GM23338 (cell line): ENCODE results near the gene ABHD17A. TPM values are rescaled to one million over a fixed set of nuclear protein-coding genes. Genes with fewer than 3 reads are reported as not detected.

Experiments used
- ATAC-seq: fragments of 200-7000 bp; cut with Tn5 transposase; 3 replicates; pipeline ENCODE4 v1.9.1; 2020
- DNase-seq: peaks from one replicate; pipeline ENCODE4 v3.0.0-alpha.2; 2015; ENCODE audit warnings: low spot score
- H2AFZ ChIP-seq: fragments of 200-600 bp; sonication (generic); 2 replicates; pipeline ENCODE4 v1.8.0; 2016; ENCODE audit warnings: antibody characterized with exemption, mild to moderate bottlenecking, moderate library complexity
- H3F3A ChIP-seq: fragments of 200-600 bp; sonication (generic); replicated peaks from 2 replicates; pipeline ENCODE4 v1.8.0; 2017; ENCODE audit warnings: antibody characterized with exemption, mixed run types, low read depth
- H3K27ac ChIP-seq: fragments of 200-600 bp; sonication (generic); 2 replicates; pipeline ENCODE4 v1.6.1; 2016; ENCODE audit warnings: low read depth
- H3K27me3 ChIP-seq: fragments of 200-600 bp; sonication (generic); 2 replicates; pipeline ENCODE4 v1.8.0; 2016; ENCODE audit warnings: mild to moderate bottlenecking, mixed run types, moderate library complexity; ENCODE audit not compliant: insufficient read depth
- H3K36me3 ChIP-seq: fragments of 200-600 bp; sonication (generic); 2 replicates; pipeline ENCODE4 v1.8.0; 2016; ENCODE audit warnings: mild to moderate bottlenecking; ENCODE audit not compliant: insufficient read depth
- H3K4me1 ChIP-seq: fragments of 200-600 bp; sonication (generic); 2 replicates; pipeline ENCODE4 v1.8.0; 2016; ENCODE audit warnings: mild to moderate bottlenecking, moderate library complexity; ENCODE audit not compliant: insufficient read depth
- H3K4me2 ChIP-seq: fragments of 200-600 bp; sonication (generic); 2 replicates; pipeline ENCODE4 v1.7.1; 2017; ENCODE audit warnings: mixed run types
- H3K4me3 ChIP-seq: fragments of 200-600 bp; sonication (generic); 2 replicates; pipeline ENCODE4 v1.6.1; 2016; ENCODE audit warnings: mixed run types
- H3K79me2 ChIP-seq: fragments of 200-600 bp; sonication (generic); replicated peaks from 2 replicates; pipeline ENCODE4 v1.8.0; 2017; ENCODE audit warnings: mild to moderate bottlenecking; ENCODE audit not compliant: insufficient read depth
- H3K9me2 ChIP-seq: fragments of 200-600 bp; sonication (generic); 2 replicates; pipeline ENCODE4 v1.8.0; 2017; ENCODE audit not compliant: insufficient read depth
- H4K20me1 ChIP-seq: fragments of 200-600 bp; sonication (generic); replicated peaks from 2 replicates; pipeline ENCODE4 v1.8.0; 2017; ENCODE audit warnings: mild to moderate bottlenecking; ENCODE audit not compliant: insufficient read depth
- H3K27ac Mint-ChIP-seq: 2 replicates; pipeline ENCODE4 v1.8.0; 2020; ENCODE audit warnings: inconsistent platforms, mild to moderate bottlenecking, moderate library complexity, mixed read lengths
- H3K27me3 Mint-ChIP-seq: 3 replicates; pipeline ENCODE4 v1.8.0; 2022; ENCODE audit warnings: low read depth, mild to moderate bottlenecking, moderate library complexity, mixed read lengths, inconsistent platforms; ENCODE audit not compliant: insufficient read depth, poor library complexity
- H3K36me3 Mint-ChIP-seq: 3 replicates; pipeline ENCODE4 v1.8.0; 2021; ENCODE audit warnings: low read depth, mild to moderate bottlenecking, inconsistent platforms, moderate library complexity, mixed read lengths
- H3K4me1 Mint-ChIP-seq: 3 replicates; pipeline ENCODE4 v1.8.0; 2020; ENCODE audit warnings: mild to moderate bottlenecking, inconsistent platforms, mixed read lengths
- H3K4me3 Mint-ChIP-seq: 3 replicates; pipeline ENCODE4 v1.8.0; 2021; ENCODE audit warnings: moderate library complexity, mild to moderate bottlenecking, inconsistent platforms, mixed read lengths
- H3K9me3 Mint-ChIP-seq: 3 replicates; pipeline ENCODE4 v1.8.0; 2020; ENCODE audit warnings: moderate library complexity, mild to moderate bottlenecking, inconsistent platforms, mixed read lengths
- CREB1 ChIP-seq: fragments of 250-450 bp; sonication (Bioruptor Pico); IDR thresholded peaks from 2 replicates; pipeline ENCODE4 v1.5.0; 2020; ENCODE audit warnings: low read depth, mild to moderate bottlenecking, moderate library complexity
- ETS1 ChIP-seq: IDR thresholded peaks from 2 replicates; pipeline ENCODE4 v1.6.1; 2016; ENCODE audit warnings: antibody characterized with exemption
- EZH2 ChIP-seq: fragments of 200-600 bp; sonication (generic); IDR thresholded peaks from one replicate; pipeline ENCODE4 v1.8.0; 2017; ENCODE audit warnings: antibody characterized with exemption, mild to moderate bottlenecking, low read depth; ENCODE audit not compliant: unreplicated experiment
- EZH2phosphoT487 ChIP-seq: fragments of 200-600 bp; sonication (generic); IDR thresholded peaks from one replicate; pipeline ENCODE4 v1.8.1; 2018; ENCODE audit warnings: antibody characterized with exemption; ENCODE audit not compliant: unreplicated experiment
- JUNB ChIP-seq: IDR thresholded peaks from one replicate; pipeline ENCODE4 v1.6.1; 2016; ENCODE audit warnings: antibody characterized with exemption; ENCODE audit not compliant: unreplicated experiment
- NANOG ChIP-seq: IDR thresholded peaks from 2 replicates; pipeline ENCODE4 v1.6.1; 2016; ENCODE audit warnings: antibody characterized with exemption, borderline replicate concordance
- POLR2AphosphoS5 ChIP-seq: IDR thresholded peaks from 2 replicates; pipeline ENCODE4 v1.6.1; 2016; ENCODE audit warnings: antibody characterized with exemption, low read depth
- STAT1 ChIP-seq: IDR thresholded peaks from one replicate; pipeline ENCODE4 v1.6.1; 2016; ENCODE audit warnings: antibody characterized with exemption; ENCODE audit not compliant: unreplicated experiment
- ZNF114 ChIP-seq: fragments of 250-450 bp; sonication (Bioruptor Pico); IDR thresholded peaks from 2 replicates; pipeline ENCODE4 v1.5.0; 2020; ENCODE audit warnings: mild to moderate bottlenecking, moderate library complexity
- ZNF331 ChIP-seq: fragments of 250-450 bp; sonication (Bioruptor Pico); IDR thresholded peaks from 2 replicates; pipeline ENCODE4 v1.5.0; 2020; ENCODE audit warnings: low read depth, mild to moderate bottlenecking, moderate library complexity
- polyA plus RNA-seq: library from polyadenylated mRNA; unstranded; fragments of >200 nt; fragmentation: Nextera tagmentation; extraction: Ambion mirVana; gene quantifications from 2 replicates; pipeline ENCODE4 v1.2.1, GENCODE V29; 2016
- total RNA-seq: library from RNA; depleted of rRNA; stranded (reverse); fragments of >200 nt; shearing (Covaris generic); gene quantifications from 2 replicates; pipeline ENCODE4 v1.2.3, GENCODE V29; 2014
- TF ChIP-seq, protein P1 (sequence below), 2 experiments: fragments of 200-600 bp in 1 of 2; sonication (generic) in 1 of 2; conservative IDR thresholded peaks; 2 replicates each; pipeline versions ENCODE4 v1.5.1 to v1.6.1; 2016 to 2017; ENCODE audit warnings: antibody characterized with exemption in 2 of 2, low read depth in 2 of 2, mild to moderate bottlenecking in 2 of 2, moderate library complexity in 1 of 2
- TF ChIP-seq, protein P2 (sequence below): fragments of 250-450 bp; sonication (Bioruptor Pico); IDR thresholded peaks from 2 replicates; pipeline ENCODE4 v1.5.0; 2020; ENCODE audit warnings: mild to moderate bottlenecking, moderate library complexity
- TF ChIP-seq, protein P3 (sequence below): IDR thresholded peaks from one replicate; pipeline ENCODE4 v1.6.1; 2018; ENCODE audit warnings: antibody characterized with exemption; ENCODE audit not compliant: unreplicated experiment

Gene ABHD17A
- total and polyA plus RNA-seq, 2 experiments from 2014 or later, result 34.2 to 99.9 TPM

- H3K36me3 Mint-ChIP-seq, result peaks cover 4% of the 10 kb centered on the region; the same call in 2 of the 3 replicates
- no peak overlapping the region for H3K4me2 ChIP-seq
- H4K20me1 ChIP-seq, result no peaks in the 10 kb centered on the region; the same call in 1 of the 2 replicates
- H3K27ac ChIP-seq, result no peak overlapping the region
- peaks cover 11% of the 10 kb centered on the region; the same call in 1 of the 2 replicates for H3F3A ChIP-seq
- no peaks in the 10 kb centered on the region for H3K27me3 ChIP-seq
- no peak for DNase-seq
- TF ChIP-seq, protein P1, sequence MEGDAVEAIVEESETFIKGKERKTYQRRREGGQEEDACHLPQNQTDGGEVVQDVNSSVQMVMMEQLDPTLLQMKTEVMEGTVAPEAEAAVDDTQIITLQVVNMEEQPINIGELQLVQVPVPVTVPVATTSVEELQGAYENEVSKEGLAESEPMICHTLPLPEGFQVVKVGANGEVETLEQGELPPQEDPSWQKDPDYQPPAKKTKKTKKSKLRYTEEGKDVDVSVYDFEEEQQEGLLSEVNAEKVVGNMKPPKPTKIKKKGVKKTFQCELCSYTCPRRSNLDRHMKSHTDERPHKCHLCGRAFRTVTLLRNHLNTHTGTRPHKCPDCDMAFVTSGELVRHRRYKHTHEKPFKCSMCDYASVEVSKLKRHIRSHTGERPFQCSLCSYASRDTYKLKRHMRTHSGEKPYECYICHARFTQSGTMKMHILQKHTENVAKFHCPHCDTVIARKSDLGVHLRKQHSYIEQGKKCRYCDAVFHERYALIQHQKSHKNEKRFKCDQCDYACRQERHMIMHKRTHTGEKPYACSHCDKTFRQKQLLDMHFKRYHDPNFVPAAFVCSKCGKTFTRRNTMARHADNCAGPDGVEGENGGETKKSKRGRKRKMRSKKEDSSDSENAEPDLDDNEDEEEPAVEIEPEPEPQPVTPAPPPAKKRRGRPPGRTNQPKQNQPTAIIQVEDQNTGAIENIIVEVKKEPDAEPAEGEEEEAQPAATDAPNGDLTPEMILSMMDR (conservative IDR thresholded peaks at IDR 0.05; ENCODE audit: low read depth in 2 of 2), result no peak
- no peak for TF ChIP-seq ETS1
- TF ChIP-seq, protein P2, sequence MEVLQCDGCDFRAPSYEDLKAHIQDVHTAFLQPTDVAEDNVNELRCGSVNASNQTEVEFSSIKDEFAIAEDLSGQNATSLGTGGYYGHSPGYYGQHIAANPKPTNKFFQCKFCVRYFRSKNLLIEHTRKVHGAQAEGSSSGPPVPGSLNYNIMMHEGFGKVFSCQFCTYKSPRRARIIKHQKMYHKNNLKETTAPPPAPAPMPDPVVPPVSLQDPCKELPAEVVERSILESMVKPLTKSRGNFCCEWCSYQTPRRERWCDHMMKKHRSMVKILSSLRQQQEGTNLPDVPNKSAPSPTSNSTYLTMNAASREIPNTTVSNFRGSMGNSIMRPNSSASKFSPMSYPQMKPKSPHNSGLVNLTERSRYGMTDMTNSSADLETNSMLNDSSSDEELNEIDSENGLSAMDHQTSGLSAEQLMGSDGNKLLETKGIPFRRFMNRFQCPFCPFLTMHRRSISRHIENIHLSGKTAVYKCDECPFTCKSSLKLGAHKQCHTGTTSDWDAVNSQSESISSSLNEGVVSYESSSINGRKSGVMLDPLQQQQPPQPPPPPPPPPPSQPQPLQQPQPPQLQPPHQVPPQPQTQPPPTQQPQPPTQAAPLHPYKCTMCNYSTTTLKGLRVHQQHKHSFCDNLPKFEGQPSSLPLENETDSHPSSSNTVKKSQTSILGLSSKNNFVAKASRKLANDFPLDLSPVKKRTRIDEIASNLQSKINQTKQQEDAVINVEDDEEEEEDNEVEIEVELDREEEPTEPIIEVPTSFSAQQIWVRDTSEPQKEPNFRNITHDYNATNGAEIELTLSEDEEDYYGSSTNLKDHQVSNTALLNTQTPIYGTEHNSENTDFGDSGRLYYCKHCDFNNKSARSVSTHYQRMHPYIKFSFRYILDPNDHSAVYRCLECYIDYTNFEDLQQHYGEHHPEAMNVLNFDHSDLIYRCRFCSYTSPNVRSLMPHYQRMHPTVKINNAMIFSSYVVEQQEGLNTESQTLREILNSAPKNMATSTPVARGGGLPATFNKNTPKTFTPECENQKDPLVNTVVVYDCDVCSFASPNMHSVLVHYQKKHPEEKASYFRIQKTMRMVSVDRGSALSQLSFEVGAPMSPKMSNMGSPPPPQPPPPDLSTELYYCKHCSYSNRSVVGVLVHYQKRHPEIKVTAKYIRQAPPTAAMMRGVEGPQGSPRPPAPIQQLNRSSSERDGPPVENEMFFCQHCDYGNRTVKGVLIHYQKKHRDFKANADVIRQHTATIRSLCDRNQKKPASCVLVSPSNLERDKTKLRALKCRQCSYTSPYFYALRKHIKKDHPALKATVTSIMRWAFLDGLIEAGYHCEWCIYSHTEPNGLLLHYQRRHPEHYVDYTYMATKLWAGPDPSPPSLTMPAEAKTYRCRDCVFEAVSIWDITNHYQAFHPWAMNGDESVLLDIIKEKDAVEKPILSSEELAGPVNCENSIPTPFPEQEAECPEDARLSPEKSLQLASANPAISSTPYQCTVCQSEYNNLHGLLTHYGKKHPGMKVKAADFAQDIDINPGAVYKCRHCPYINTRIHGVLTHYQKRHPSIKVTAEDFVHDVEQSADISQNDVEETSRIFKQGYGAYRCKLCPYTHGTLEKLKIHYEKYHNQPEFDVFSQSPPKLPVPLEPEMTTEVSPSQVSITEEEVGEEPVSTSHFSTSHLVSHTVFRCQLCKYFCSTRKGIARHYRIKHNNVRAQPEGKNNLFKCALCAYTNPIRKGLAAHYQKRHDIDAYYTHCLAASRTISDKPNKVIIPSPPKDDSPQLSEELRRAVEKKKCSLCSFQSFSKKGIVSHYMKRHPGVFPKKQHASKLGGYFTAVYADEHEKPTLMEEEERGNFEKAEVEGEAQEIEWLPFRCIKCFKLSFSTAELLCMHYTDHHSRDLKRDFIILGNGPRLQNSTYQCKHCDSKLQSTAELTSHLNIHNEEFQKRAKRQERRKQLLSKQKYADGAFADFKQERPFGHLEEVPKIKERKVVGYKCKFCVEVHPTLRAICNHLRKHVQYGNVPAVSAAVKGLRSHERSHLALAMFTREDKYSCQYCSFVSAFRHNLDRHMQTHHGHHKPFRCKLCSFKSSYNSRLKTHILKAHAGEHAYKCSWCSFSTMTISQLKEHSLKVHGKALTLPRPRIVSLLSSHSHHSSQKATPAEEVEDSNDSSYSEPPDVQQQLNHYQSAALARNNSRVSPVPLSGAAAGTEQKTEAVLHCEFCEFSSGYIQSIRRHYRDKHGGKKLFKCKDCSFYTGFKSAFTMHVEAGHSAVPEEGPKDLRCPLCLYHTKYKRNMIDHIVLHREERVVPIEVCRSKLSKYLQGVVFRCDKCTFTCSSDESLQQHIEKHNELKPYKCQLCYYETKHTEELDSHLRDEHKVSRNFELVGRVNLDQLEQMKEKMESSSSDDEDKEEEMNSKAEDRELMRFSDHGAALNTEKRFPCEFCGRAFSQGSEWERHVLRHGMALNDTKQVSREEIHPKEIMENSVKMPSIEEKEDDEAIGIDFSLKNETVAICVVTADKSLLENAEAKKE (CRISPR knock-in tag), result no peak
- TF ChIP-seq ZNF331 (CRISPR knock-in tag), result no peak
- TF ChIP-seq, protein P3, sequence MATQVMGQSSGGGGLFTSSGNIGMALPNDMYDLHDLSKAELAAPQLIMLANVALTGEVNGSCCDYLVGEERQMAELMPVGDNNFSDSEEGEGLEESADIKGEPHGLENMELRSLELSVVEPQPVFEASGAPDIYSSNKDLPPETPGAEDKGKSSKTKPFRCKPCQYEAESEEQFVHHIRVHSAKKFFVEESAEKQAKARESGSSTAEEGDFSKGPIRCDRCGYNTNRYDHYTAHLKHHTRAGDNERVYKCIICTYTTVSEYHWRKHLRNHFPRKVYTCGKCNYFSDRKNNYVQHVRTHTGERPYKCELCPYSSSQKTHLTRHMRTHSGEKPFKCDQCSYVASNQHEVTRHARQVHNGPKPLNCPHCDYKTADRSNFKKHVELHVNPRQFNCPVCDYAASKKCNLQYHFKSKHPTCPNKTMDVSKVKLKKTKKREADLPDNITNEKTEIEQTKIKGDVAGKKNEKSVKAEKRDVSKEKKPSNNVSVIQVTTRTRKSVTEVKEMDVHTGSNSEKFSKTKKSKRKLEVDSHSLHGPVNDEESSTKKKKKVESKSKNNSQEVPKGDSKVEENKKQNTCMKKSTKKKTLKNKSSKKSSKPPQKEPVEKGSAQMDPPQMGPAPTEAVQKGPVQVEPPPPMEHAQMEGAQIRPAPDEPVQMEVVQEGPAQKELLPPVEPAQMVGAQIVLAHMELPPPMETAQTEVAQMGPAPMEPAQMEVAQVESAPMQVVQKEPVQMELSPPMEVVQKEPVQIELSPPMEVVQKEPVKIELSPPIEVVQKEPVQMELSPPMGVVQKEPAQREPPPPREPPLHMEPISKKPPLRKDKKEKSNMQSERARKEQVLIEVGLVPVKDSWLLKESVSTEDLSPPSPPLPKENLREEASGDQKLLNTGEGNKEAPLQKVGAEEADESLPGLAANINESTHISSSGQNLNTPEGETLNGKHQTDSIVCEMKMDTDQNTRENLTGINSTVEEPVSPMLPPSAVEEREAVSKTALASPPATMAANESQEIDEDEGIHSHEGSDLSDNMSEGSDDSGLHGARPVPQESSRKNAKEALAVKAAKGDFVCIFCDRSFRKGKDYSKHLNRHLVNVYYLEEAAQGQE, result no peak
- TF ChIP-seq POLR2AphosphoS5, result no peak
- no peak for TF ChIP-seq ZNF114
- no peak for TF ChIP-seq JUNB
- TF ChIP-seq CREB1 (CRISPR knock-in tag), result no peak
- no peak for TF ChIP-seq EZH2
- no peak for TF ChIP-seq NANOG
- TF ChIP-seq EZH2phosphoT487, result no peak
- no peak for TF ChIP-seq STAT1
- peaks cover 31% of the 10 kb centered on the region for H3K79me2 ChIP-seq
- H3K4me1 ChIP-seq, result peaks cover 16% of the 10 kb centered on the region
- H3K9me3 Mint-ChIP-seq, result no peaks in the 10 kb centered on the region
- ATAC-seq, result no peak
- peaks cover 16% of the 10 kb centered on the region for H3K4me1 Mint-ChIP-seq
- no peak overlapping the region for H3K4me3 ChIP-seq
- H3K27ac Mint-ChIP-seq, result no peak overlapping the region
- no peak overlapping the region for H2AFZ ChIP-seq
- H3K4me3 Mint-ChIP-seq, result no peak overlapping the region
- H3K9me2 ChIP-seq, result no peaks in the 10 kb centered on the region
- peaks cover 5% of the 10 kb centered on the region for H3K27me3 Mint-ChIP-seq
- H3K36me3 ChIP-seq, result no peaks in the 10 kb centered on the region
Measured at GRCh38 chr19:1872807-1873523, 12.3 kb downstream of the ABHD17A start.
